AG10803 (cell line): ENCODE data around the gene MAPK1.

Source experiments
- DNase-seq: peaks from one replicate; pipeline ENCODE4 v3.0.0; 2010; ENCODE audit warnings: low read depth
- H3K4me3 ChIP-seq: 2 replicates; pipeline ENCODE4 v1.5.1; 2011; ENCODE audit warnings: mild to moderate bottlenecking, low read length, control low read depth
- TF ChIP-seq, protein P1 (sequence below): conservative IDR thresholded peaks from 2 replicates; pipeline ENCODE4 v1.5.1; 2011; ENCODE audit warnings: mild to moderate bottlenecking, low read length, control low read depth, inconsistent platforms

MAPK1 gene

GRCh38 chr22:21868651-21869050 lies 1.2 kb upstream of the MAPK1 start:
- no peak for DNase-seq

DNA sequence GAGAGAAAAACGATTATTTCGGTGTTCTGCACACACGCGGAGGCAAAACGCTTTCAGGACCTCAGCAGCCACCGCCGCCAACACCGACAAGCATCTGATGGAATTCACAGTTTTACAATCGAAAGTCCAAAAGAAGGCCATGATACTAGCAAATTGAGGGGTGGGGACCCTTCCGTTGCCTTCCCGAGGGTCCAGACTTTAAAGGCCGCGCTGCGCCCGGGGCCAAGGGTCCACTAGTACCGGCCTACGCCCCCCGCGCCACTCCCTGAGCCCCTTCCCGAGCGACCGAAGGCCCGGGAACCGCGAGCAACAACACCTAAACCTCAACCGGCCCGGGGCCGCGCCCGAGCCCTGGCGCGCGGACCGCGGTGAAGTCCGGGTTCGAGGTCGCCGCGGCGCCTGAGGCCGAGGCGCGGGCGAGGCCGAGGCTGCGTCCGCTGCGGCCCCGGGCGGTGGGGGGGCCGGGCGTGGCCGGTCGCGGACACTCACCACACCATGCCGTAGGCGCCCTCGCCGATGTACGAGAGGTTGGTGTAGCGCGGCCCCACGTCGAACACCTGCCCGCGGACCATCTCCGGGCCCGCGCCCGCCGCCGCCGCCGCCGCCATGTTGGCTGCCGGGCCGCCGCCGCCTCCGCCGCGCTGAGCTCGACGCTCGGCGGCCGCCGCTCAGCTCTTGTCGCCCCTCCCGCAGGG lies 465 bp downstream of the MAPK1 start:
- DNase-seq = no peak
- TF ChIP-seq, protein P1, sequence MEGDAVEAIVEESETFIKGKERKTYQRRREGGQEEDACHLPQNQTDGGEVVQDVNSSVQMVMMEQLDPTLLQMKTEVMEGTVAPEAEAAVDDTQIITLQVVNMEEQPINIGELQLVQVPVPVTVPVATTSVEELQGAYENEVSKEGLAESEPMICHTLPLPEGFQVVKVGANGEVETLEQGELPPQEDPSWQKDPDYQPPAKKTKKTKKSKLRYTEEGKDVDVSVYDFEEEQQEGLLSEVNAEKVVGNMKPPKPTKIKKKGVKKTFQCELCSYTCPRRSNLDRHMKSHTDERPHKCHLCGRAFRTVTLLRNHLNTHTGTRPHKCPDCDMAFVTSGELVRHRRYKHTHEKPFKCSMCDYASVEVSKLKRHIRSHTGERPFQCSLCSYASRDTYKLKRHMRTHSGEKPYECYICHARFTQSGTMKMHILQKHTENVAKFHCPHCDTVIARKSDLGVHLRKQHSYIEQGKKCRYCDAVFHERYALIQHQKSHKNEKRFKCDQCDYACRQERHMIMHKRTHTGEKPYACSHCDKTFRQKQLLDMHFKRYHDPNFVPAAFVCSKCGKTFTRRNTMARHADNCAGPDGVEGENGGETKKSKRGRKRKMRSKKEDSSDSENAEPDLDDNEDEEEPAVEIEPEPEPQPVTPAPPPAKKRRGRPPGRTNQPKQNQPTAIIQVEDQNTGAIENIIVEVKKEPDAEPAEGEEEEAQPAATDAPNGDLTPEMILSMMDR = no peak
- H3K4me3 ChIP-seq = peak overlapping the region; percentile 89

More at GRCh38 chr22:21868651-21869050, 1.2 kb upstream of the MAPK1 start:
- no peak overlapping the region for H3K4me3 ChIP-seq
- TF ChIP-seq, protein P1 = no peak

DNA sequence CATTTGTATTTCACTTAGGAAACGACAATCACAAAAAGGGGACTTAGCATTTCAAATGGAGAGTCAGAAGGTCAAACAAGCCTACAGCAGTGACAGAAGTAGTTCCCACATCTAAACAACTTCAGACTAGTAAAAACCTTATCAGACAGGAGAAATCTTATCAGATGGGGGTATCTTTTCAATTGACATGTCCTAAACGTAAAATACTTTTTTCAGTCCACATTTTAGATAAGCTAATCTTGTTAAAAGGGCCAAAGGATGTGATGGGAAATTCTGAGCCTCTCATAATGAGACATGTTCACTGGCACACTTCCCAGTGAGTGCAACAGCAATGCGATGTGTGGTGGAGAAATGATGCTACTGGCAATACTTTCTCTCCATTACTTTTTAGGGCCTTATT lies 2.4 kb downstream of the MAPK1 start:
- DNase-seq = peak; percentile 85
- TF ChIP-seq, protein P1 = no peak
- peak overlapping the region; percentile 8; the same call in 1 of the 2 replicates for H3K4me3 ChIP-seq

GRCh38 chr22:21862386-21863245 lies 4.8 kb downstream of the MAPK1 start:
- H3K4me3 ChIP-seq = no peak overlapping the region
- TF ChIP-seq, protein P1 = no peak
- DNase-seq = no peak

DNA sequence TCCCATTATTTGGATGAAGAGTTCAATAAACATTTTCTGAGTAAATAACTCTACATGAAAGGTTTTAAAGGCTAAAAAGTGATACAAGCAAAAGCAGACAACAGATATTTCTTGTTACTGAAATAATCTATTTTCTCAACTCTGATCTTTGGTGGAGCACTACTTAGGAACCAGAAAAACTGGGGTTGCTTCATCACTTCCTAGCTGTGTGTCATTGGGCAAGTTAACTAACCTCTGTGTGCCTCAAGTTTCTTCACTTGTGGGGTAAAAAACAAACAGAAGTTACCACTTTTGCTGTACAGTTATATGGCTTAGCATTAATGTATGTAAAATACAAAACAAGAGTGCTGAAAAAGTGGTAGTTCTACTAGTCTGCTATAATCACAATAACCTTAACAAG lies 5.6 kb downstream of the MAPK1 start:
- no peak for DNase-seq
- TF ChIP-seq, protein P1 = no peak
- H3K4me3 ChIP-seq = no peak overlapping the region

GRCh38 chr22:21861264-21861848 lies 6.1 kb downstream of the MAPK1 start:
- H3K4me3 ChIP-seq = no peak overlapping the region
- DNase-seq = no peak
- TF ChIP-seq, protein P1 = no peak
